RPMI7951 (cell line): Measurements from ENCODE around the gene PPP1R10. TPM values are rescaled to one million over a fixed set of nuclear protein-coding genes. Genes with fewer than 3 reads are reported as not detected.
A peak's percentile ranks its signal among the peaks of the same experiment; 100 is the strongest.

Experiments used
- DNase-seq: peaks from one replicate; pipeline ENCODE4 v3.0.0-alpha.2; 2012; ENCODE audit warnings: low read depth
- total RNA-seq: library from RNA; depleted of rRNA; stranded (reverse); fragments of >200 nt; shearing (Covaris generic); gene quantifications from 2 replicates; pipeline ENCODE4 v1.2.3, GENCODE V29; 2014

PPP1R10 gene
- total RNA-seq, 1 experiment from 2014 or later: 36.8 TPM

DNA sequence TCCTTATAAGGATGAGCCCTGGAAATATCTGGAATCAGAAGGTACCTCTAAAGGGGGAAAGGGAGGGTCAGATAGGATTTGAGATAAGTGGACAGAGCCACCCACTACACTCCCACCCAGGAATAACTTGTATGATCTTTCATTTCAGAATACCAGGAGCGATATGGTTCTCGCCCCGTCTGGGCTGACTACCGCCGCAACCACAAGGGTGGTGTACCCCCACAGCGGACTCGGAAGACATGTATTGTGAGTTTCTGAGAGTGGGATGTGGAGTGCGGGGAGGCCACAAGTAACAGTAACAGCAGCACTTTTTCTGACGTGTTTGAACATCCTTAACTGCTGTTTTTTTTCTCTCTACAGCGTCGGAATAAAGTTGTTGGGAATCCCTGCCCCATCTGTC, 2.5 kb upstream of the PPP1R10 start:
- DNase-seq: no peak

DNA sequence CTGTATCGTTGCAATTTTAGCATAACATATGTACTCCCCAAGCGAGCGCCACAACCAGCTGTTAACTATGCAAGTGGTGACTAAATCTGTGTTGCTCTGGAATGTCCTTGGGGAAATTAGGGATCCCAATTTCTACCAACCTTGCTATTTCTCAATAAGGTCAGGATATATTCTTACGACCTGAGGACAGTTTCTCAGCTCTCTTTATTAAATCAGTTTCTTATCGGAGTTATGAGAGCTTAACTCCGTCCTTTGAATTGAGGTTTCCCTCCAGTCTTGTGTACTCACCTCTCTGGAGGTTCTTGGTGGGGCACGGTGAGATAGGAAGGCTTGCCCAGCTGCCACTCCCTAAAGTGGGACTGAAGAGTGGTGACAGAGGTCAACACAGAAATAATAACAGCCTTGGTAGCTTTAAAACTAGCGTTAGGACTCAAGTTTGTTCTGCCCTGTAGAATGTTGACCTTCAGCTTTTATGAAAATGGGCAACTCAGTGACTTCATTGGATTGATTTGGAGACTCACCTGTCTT, 1.3 kb upstream of the PPP1R10 start:
- DNase-seq: no peak

DNA sequence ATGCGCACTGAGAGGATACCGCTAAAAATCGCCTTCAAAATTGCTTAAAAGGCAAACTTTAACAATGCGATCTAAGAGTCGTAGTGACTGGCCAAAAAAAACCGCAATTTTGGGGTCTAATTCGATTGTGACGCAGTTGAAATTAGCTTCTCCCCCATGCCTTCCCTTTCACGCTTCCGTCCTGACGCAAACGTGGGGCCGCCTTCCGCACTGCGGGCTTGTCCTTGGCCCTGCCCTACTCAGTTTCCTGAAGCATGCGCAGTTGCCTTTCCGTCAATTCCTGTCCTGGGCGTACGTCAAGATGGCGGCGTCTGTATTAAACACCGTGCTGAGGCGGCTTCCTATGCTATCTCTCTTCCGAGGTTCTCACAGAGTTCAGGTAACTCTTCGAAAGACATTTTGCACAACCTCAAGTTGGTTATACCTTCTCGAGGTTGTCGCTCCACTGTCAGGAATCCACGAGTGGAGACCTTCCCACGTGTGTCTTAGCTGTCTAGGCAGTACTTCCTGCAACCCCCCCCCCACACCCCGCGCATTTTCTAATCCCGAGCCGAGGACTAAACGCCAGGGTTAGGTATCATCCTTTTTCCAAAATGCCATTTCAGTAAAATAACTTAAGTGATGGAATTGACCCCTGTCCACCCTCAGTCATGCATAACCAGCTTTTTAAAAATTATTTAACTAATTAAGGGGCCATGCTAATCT, 674 bp upstream of the PPP1R10 start, which contains the start of gene MRPS18B:
MRPS18B (plus strand) TSS at position 276 of the 705 bp plus-strand sequence; CDS start at position 302, 26 bp downstream.
- peak; percentile 97 for DNase-seq

DNA sequence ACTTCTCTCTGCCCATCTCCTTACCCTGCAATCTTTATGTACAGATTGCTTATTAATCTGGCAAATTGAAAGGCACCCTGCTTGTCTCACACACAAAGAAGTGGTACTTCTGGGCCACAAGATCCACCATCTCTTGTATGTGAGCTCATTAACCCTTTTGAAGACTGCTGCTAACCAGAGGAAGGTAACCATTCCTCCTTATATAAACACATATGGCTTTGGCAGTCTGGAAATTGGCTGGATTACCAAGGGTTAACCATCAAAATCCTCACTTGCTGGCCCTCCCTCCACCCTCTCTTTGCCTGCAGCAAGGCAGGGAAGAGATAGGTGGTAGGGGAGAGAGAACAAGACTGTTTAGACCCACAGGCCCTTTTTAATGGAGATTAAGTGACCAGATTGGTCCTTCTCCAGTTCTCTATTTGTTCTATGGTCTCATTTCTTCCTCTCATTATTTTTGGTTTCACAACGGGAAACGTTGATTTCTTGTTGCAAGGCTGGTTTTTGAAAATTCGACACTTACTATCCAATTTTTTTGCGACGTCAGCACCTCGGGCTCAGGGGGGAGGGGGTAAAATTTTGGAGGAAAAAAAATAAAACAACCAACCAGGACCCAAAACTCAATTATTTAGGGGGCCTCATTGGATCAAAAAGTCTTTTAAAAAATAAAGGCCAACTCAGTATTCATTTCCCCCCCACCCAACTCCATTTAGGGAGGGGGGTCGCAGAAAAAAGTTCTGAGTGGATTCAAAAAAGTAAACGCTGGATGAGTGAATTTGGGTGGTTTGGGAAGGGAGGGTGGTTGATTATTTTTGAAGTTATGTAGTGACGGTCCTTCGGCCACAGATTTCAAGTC, 859 bp downstream of the PPP1R10 start:
- DNase-seq: peak; percentile 37

DNA sequence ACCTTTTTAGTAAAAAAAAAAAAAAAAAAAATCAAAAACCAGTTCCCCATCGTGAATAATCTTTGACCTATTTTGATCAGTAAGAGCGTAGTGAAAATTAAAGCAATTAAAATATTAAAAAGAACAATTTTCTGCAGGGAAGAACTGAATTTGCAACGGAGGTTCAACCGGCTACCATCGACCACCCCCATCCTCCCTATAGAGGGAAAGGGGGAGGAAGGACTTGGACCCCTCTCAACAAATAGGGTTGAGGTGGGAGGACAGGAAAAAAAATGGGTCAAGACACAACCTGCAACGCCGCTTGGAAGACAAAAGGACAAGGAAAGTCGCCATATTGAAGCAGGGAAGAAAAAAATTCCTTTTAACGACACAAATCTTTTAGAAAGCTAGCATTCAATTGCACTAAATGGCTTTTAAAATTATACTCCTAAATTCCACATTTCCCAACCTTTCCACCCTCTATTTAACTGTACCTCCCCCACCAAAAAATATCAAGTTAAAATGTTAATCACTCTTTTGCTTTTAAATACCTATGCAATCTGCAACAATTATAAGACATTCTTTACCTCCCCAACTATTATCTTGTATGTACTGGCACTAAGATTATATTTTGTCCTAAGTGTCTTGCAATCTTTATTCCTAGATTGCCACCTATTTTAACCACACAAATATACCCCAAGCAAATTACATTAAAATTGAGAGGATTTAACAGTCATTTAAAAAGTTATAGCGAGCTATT, 1.7 kb downstream of the PPP1R10 start:
- DNase-seq: peak; percentile 85

DNA sequence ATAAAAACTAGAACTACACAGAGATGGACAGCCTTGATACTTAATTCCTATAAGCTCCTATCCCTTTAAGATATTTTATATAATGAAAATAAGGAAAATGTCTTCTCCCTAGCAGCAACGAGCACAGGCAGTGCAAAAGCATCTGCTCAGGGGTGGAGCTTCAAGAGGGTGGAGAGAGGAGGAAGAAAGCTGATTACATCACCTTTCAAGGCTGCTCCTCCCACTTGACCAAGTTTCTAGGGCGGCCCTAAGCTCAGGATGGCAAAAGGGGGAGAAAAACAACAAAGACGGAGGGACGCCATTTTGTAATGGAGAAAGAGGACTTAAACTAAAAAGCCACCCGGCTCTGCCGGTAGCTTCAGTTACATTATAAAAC, 2.2 kb downstream of the PPP1R10 start:
- DNase-seq: peak; percentile 97

DNA sequence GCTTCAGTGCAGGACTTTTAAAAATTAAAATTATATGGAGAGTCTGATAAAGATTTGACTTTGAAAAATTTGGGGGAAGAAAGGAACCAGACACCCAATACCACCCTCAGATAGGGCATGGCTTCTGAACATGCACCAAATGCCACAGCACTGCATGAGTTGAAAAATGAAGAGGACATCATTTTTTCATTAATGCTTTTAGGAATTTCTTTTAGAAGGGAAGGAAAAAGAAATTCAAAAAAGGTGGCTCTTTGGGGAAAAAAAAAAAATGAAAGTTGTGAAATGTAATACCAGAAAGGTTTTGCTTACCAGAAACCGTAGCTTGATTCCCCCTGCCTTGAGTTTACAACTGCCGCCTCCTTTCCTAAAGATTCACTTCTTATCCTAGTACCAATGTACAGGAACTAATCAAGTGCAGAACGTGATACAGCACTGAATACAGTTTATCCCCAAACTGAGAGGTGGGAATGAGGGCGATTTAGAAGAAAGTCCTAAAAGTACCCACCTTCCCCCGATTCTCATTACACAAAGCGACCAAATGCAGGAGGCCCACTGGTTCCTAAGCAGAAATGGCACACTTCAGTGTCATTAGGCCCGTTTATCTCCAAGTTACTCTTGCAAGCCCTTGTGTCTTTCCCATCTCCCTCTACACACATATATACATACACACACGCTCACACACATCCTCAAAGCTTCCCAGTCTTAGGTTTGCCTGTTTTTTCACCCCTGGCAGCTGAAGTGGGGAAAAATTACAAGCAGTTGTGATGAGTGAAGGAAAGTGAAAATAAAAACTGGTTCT, 2.8 kb downstream of the PPP1R10 start:
- DNase-seq: no peak

DNA sequence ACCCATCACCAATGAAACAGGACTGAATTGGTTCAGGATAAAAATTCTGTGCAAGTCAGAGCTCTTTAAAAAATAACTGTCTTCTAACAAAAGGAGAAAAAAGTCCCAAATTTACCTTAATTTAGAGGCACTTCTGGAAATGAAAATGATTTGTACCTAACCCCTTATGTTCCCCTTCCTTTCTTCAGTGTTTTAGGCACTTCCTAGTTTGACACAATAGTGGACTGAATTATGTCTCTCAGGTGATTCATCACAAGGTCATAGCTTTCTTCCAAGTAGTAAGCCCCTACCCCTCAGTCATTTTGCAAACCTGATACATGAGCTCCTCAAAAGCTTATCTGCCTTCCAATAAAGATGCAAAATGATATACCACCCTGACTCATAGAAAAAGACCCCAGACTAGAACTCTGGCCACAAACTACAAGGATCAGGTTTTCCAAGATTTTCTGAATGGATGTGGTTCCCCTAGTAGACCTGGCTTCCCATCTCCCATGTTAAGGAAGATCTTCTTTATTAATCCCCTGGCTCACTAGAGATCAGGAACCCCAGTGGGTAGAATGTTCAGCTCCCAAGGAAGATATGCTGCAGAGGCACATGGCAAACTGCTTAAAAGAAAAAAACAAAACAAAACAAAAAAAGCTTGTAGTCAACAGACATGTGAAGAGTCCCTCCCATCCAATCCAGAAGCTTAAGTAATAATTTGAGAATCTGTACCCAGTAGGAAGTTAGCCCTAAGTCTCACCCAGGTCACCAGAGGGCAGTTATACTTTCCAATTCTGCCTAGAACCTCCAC, 3.6 kb downstream of the PPP1R10 start:
- DNase-seq: no peak

DNA sequence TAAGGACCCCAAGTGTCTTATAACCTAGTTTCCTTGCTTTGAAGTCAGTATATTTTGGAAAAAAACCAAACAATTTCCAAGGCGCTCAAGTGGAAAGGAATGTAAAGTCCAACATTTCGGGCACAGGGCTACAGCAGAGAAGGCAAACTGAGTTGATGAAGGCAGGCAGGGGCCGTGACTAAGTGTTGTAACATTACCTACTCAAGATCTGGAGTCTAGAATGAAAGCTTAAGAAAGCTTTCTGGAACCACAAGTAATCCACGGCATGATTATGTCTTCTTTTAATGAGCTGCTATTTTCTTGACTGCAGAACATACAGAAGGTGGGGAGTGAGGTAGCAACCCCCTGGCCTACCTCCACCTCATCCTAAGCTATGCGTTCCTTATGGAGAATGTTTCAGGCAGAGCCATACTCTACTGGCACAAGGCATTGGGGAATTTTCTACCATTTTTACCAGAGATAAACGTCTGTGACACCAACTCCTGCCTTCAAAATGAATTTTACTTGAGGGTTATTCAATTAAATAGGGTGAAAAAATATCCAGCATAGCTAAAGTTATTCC, 4.3 kb downstream of the PPP1R10 start:
- peak; percentile 59 for DNase-seq

DNA sequence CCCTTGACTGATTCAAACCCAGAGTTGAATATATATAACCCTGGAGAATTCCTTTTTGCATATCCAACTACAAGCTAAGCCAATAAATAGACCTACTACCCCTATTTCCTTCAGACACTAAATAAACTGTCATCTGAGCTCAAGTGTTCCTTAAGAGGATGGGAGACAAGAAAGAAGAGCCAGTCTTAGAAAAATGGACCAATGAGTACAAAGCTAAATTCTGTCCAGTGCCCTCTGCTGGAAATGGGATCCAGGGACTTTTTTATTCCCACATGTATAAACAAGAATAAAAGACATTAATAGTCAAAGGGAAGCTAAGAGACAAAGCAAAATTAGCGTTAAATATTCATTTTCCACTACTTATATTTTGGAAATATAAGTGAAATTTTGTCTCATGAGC, 4.8 kb downstream of the PPP1R10 start:
- peak; percentile 35 for DNase-seq

DNA sequence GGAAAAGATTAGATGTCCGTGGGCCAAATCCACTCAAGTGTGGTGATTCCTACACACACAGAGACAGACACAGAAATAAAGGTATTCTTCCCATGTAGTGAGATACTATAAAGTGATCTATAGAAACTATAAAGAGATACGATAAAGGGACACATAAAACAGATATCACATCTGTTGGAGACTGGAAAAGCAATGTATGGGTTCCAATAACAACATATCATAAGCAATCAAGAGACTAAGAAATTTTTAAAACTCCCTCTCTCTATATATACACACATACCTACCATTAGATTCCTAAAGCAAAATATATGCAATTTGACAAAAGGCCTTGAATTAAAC, 5.2 kb downstream of the PPP1R10 start:
- no peak for DNase-seq

DNA sequence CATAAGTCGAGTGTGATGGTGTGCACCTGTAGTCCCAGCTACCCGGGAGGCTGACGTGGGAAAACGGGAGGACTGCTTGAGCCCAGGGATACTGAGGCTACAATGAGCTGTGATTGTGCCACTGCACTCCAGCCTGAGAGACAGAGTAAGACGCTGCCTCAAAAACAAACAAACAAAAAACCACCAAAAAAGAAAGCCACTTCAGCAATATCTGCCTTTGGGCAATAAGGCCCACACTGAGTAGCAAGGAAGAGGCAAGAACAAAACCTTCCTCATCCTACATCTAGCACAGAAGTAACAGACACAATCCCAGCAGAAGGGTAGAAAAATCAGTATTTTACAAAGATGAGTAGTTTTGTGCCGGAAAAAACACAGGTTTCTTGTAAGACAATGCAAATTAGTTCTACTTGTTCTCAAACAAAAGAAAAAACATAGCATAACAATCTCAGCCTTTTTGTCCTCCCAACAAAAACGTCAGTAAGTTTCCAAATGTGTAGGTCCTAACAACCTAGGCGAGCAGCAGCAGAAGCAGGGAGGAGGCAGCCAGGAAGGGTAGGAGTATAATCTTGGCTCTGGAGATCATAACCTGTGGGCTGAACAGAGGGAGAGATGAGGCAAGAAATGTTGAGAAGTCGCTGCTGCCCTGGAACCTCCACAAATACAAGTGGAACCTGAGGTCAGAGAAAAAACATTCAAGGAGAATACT, 5.7 kb downstream of the PPP1R10 start:
- DNase-seq: no peak

DNA sequence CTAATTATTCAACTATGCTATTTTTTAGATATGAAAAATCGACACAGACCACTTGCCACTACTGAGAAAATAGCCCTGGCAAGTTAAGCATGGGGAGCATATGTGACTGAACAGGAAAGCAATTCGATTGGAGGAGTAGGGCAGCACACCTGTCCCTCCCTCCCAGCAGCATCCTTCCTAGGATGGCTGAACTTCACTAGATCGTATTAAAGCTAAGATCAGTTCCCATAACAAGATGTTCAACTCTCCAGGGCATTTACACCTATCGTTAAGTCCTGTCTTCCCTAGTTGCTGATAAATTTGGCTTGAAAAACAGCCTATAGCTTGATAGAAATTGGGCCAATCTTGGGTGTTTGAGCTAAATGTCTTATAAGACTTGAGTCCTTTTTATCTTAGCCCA, 7.0 kb downstream of the PPP1R10 start:
- DNase-seq: no peak

DNA sequence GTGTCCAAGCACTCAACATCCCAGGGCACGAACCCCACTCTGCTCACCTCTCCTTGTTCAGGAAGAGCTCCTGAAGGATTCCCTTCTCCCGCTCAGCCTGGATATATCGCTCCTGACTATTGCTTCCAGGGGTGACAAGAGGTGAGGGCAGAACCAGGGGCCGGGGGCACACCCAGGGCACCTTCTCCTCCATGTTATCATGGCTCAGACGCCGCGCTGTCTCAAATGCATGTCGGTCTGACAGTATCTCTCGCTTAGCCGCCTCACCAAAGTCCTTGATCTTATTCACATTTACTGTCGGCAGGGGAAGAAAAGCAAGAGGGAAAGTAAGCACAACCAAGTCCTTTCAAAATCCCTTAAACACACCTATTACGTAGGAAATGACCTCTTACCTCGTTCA, 13.1 kb downstream of the PPP1R10 start:
- no peak for DNase-seq

DNA sequence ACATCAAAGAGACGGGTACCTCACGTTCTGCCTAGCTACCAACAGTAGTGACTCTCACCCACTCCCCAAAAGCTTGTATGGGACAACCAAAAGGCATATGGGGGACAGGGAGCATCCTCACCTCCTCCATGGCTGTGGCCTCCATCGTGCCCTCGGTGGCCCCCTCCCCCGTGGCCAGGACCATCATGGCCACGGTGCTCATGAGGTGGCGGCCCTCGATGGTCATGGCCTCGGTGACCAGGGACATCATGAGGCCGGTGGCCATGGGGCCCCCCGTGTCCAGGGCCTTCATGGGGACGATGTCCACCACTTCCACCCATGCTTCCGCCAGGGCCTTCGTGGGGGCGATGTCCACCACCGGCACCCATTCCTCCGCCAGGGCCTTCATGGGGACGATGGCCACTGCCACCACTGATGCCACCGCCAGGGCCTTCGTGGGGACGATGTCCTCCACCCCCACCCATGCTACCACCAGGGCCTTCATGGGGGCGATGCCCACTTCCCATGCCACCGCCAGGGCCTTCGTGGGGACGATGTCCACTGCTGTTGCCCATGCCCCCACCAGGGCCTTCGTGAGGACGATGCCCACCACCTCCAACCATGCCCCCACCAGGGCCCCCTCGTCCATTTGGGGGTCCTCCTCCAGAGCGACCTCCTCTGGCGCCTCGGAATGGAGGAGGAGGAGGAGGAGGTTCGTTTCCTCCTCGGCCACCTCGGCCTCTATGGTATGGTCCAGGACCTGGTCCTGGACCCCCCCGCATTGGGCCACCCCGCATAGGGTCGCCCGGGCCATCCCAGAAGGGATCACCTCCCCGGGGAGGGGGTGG, 15.0 kb downstream of the PPP1R10 start:
- DNase-seq: no peak

DNA sequence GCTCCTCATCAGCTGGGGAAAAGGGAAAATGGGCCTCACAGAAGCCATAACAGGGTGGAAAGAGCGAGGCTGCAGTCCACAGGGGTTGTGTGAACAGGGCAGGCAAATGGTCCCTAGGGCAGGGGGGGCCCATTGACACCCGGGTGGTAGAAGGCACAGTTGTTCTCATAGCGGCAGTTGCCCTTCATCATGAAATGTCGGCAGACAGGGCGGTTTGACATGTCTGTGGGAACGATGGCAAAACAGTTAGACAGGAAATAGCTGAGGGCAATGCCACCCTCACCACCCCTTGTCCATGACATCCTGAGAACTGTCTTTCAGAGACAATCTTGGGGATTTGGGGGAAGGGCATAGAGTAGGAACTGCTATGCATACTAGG, 15.6 kb downstream of the PPP1R10 start:
- DNase-seq: no peak

DNA sequence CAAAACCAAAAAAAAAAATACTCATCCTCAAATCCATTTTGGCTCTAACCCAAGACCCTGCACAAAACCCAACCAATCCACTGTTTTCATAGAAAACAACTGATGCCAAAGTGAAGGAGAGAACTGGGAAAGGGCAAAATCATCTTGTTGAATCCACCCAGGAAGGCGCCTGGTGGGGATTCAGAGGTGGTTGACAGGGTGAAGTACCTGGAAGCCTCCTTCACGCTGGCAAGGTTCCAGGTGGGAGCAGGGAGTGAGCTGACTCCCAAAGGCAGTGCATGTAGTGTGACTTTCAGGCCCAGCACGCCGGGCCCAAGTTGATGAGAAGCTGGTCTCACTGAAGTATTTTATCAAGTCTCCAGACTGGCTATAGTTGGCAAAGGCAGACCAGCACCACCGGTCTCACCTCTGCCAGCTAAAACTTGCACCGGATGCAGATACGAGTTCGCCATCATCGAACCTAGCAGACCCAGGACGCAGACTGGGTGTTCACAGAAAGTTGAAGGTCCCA, 16.5 kb downstream of the PPP1R10 start:
- DNase-seq: no peak

DNA sequence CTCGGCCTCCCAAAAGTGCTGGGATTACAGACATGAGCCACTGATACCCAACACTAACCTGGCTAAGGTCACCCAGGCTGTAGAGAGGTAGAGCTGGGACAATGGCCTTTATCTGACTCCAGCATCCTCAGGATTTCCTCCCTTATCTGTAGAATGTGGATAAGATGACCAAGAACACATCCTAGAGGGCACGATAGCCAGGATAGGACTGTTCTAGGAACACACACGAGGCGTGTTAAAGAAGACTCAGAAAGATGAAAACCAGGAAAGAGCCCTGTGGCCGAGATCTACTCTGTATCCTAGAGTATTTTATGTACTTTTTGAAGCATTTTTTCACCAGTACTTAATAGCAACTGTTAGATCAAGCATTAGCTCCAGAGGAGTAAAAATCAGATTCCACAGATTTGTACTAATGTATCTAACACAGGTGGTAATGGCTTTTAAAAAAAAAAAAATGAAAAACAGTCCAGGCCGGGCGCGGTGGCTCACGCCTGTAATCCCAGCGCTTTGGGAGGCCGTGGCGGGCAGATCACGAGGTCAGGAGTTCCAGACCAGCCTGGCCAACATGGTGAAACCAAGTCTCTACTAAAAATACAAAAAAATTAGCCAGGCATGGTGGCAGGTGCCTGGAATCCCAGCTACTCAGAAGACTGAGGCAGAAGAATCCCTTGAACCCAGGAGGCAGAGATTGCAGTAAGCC, 17.3 kb downstream of the PPP1R10 start:
- no peak for DNase-seq
